ENCODE results near the gene WIF1.

The WIF1 gene

GRCh38 chr12:65086236-65086635, 34.9 kb downstream of the WIF1 start:
- DNase-seq (ENCODE audit: low spot score): no peak
- no peak overlapping the region for H2BK15ac ChIP-seq (ENCODE audit: low read length)
- no peak overlapping the region for H3K4me2 ChIP-seq (ENCODE audit: insufficient read depth, low read length, poor library complexity, severe bottlenecking)
- WGBS, 2 donors (ENCODE audit: extremely low coverage in 2 of 2, insufficient read length in 2 of 2, insufficient replicate concordance in 1 of 2): no CpG with 5 or more reads among the region's 2 CpGs
- H3K27ac ChIP-seq (replicated peaks; ENCODE audit: low read length): no peak overlapping the region
- H3K23ac ChIP-seq (ENCODE audit: low read depth, low read length, poor library complexity): no peak overlapping the region
- no peak overlapping the region for H4K91ac ChIP-seq (ENCODE audit: low read depth, low read length, poor library complexity)
- H3K27me3 ChIP-seq (ENCODE audit: control insufficient read depth in 3 of 3, insufficient read depth in 3 of 3, low read depth in 1 of 3, low read length in 3 of 3): peaks cover 0 to 6% (median 0%) of the 10 kb centered on the region in 3 experiments
- H3K9me3 ChIP-seq (replicated peaks in 1 of 2; ENCODE audit: control insufficient read depth in 2 of 2, insufficient read depth in 1 of 2, low read depth in 1 of 2, low read length in 2 of 2): no peaks in the 10 kb centered on the region
- no peak overlapping the region for H3K18ac ChIP-seq (ENCODE audit: low read length)
- H3K9ac ChIP-seq (ENCODE audit: low read depth, low read length, poor library complexity): no peak overlapping the region
- peaks cover 2% of the 10 kb centered on the region in 2 donors for H3K4me1 ChIP-seq (ENCODE audit: control insufficient read depth in 2 of 2, insufficient read depth in 1 of 2, low read depth in 1 of 2, low read length in 2 of 2)
- H2AFZ ChIP-seq (ENCODE audit: low read length): no peak overlapping the region
- no peak overlapping the region for H2BK120ac ChIP-seq (ENCODE audit: low read depth, low read length)
- no peaks in the 10 kb centered on the region for H3K36me3 ChIP-seq (replicated peaks in 1 of 2; ENCODE audit: control insufficient read depth in 2 of 2, insufficient read depth in 2 of 2, low read length in 2 of 2)
- no peak overlapping the region for H3K4ac ChIP-seq (ENCODE audit: low read length)
- H3K79me1 ChIP-seq (ENCODE audit: low read depth, low read length): no peaks in the 10 kb centered on the region
- H2AK5ac ChIP-seq (ENCODE audit: low read depth, low read length): no peak overlapping the region
- no peak overlapping the region for H4K8ac ChIP-seq (ENCODE audit: low read depth, low read length)
- no peak overlapping the region for H3K14ac ChIP-seq (ENCODE audit: low read length)
- no peak overlapping the region for H3K4me3 ChIP-seq (ENCODE audit: low read length in 2 of 2)
- H2BK12ac ChIP-seq (ENCODE audit: low read length): no peak overlapping the region
- no peak overlapping the region for H2BK5ac ChIP-seq (ENCODE audit: low read length)

GRCh38 chr12:65084579-65084978, 36.5 kb downstream of the WIF1 start:
- no peak overlapping the region for H3K27ac ChIP-seq (replicated peaks; ENCODE audit: low read length)
- H4K8ac ChIP-seq (ENCODE audit: low read depth, low read length): no peak overlapping the region
- H2BK5ac ChIP-seq (ENCODE audit: low read length): no peak overlapping the region
- no CpG with 5 or more reads among the region's 3 CpGs for WGBS, 2 donors (ENCODE audit: extremely low coverage in 2 of 2, insufficient read length in 2 of 2, insufficient replicate concordance in 1 of 2)
- no peak overlapping the region for H2AFZ ChIP-seq (ENCODE audit: low read length)
- no peaks in the 10 kb centered on the region for H3K9me3 ChIP-seq (replicated peaks in 1 of 2; ENCODE audit: control insufficient read depth in 2 of 2, insufficient read depth in 1 of 2, low read depth in 1 of 2, low read length in 2 of 2)
- no peak overlapping the region for H3K4ac ChIP-seq (ENCODE audit: low read length)
- no peak overlapping the region for H3K4me2 ChIP-seq (ENCODE audit: insufficient read depth, low read length, poor library complexity, severe bottlenecking)
- DNase-seq (ENCODE audit: low spot score): no peak
- H3K27me3 ChIP-seq (ENCODE audit: control insufficient read depth in 3 of 3, insufficient read depth in 3 of 3, low read depth in 1 of 3, low read length in 3 of 3): peaks cover 0 to 4% (median 0%) of the 10 kb centered on the region in 3 experiments
- H2AK5ac ChIP-seq (ENCODE audit: low read depth, low read length): no peak overlapping the region
- H4K91ac ChIP-seq (ENCODE audit: low read depth, low read length, poor library complexity): no peak overlapping the region
- H3K4me1 ChIP-seq (ENCODE audit: control insufficient read depth in 2 of 2, insufficient read depth in 1 of 2, low read depth in 1 of 2, low read length in 2 of 2): peaks cover 2% of the 10 kb centered on the region in 2 donors
- H3K14ac ChIP-seq (ENCODE audit: low read length): no peak overlapping the region
- H3K79me1 ChIP-seq (ENCODE audit: low read depth, low read length): no peaks in the 10 kb centered on the region
- no peak overlapping the region for H3K9ac ChIP-seq (ENCODE audit: low read depth, low read length, poor library complexity)
- H3K4me3 ChIP-seq (ENCODE audit: low read length in 2 of 2): no peak overlapping the region
- no peak overlapping the region for H2BK120ac ChIP-seq (ENCODE audit: low read depth, low read length)
- no peaks in the 10 kb centered on the region for H3K36me3 ChIP-seq (replicated peaks in 1 of 2; ENCODE audit: control insufficient read depth in 2 of 2, insufficient read depth in 2 of 2, low read length in 2 of 2)
- H2BK12ac ChIP-seq (ENCODE audit: low read length): no peak overlapping the region
- H3K18ac ChIP-seq (ENCODE audit: low read length): no peak overlapping the region
- H3K23ac ChIP-seq (ENCODE audit: low read depth, low read length, poor library complexity): no peak overlapping the region
- H2BK15ac ChIP-seq (ENCODE audit: low read length): no peak overlapping the region

GRCh38 chr12:65083581-65083980, 37.5 kb downstream of the WIF1 start:
- Histone ChIP-seq H3K27ac (replicated peaks; ENCODE audit: low read length) (no peak overlapping the region), H3K79me1 (ENCODE audit: low read depth, low read length) (no peaks in the 10 kb centered on the region), H3K4me3 (ENCODE audit: low read length in 2 of 2) (no peak overlapping the region), H2AK5ac (ENCODE audit: low read depth, low read length) (no peak overlapping the region), H3K9me3 (replicated peaks in 1 of 2; ENCODE audit: control insufficient read depth in 2 of 2, insufficient read depth in 1 of 2, low read depth in 1 of 2, low read length in 2 of 2) (no peaks in the 10 kb centered on the region), H2BK5ac (ENCODE audit: low read length) (no peak overlapping the region), H2BK15ac (ENCODE audit: low read length) (no peak overlapping the region), H3K18ac (ENCODE audit: low read length) (no peak overlapping the region), H3K4me1 (ENCODE audit: control insufficient read depth in 2 of 2, insufficient read depth in 1 of 2, low read depth in 1 of 2, low read length in 2 of 2) (peaks cover 2% of the 10 kb centered on the region in 2 donors), H3K4ac (ENCODE audit: low read length) (no peak overlapping the region), H4K91ac (ENCODE audit: low read depth, low read length, poor library complexity) (no peak overlapping the region), H2BK12ac (ENCODE audit: low read length) (no peak overlapping the region), H2AFZ (ENCODE audit: low read length) (no peak overlapping the region), H3K4me2 (ENCODE audit: insufficient read depth, low read length, poor library complexity, severe bottlenecking) (no peak overlapping the region), H3K23ac (ENCODE audit: low read depth, low read length, poor library complexity) (no peak overlapping the region), H2BK120ac (ENCODE audit: low read depth, low read length) (no peak overlapping the region), H4K8ac (ENCODE audit: low read depth, low read length) (no peak overlapping the region), H3K9ac (ENCODE audit: low read depth, low read length, poor library complexity) (no peak overlapping the region), H3K27me3 (ENCODE audit: control insufficient read depth in 3 of 3, insufficient read depth in 3 of 3, low read depth in 1 of 3, low read length in 3 of 3) (peaks cover 0 to 4% (median 0%) of the 10 kb centered on the region in 3 experiments), H3K36me3 (replicated peaks in 1 of 2; ENCODE audit: control insufficient read depth in 2 of 2, insufficient read depth in 2 of 2, low read length in 2 of 2) (no peaks in the 10 kb centered on the region), H3K14ac (ENCODE audit: low read length) (no peak overlapping the region)
- no peak for DNase-seq (ENCODE audit: low spot score)
- WGBS, 2 donors (ENCODE audit: extremely low coverage in 2 of 2, insufficient read length in 2 of 2, insufficient replicate concordance in 1 of 2): no CpG with 5 or more reads among the region's 2 CpGs

- no peak overlapping the region for H2BK120ac ChIP-seq (ENCODE audit: low read depth, low read length)
- H3K4me3 ChIP-seq (ENCODE audit: low read length in 2 of 2): no peak overlapping the region
- no peak overlapping the region for H3K4ac ChIP-seq (ENCODE audit: low read length)
- peaks cover 2% of the 10 kb centered on the region in 2 donors for H3K4me1 ChIP-seq (ENCODE audit: control insufficient read depth in 2 of 2, insufficient read depth in 1 of 2, low read depth in 1 of 2, low read length in 2 of 2)
- H3K27ac ChIP-seq (replicated peaks; ENCODE audit: low read length): no peak overlapping the region
- H3K79me1 ChIP-seq (ENCODE audit: low read depth, low read length): no peaks in the 10 kb centered on the region
- no peak overlapping the region for H4K91ac ChIP-seq (ENCODE audit: low read depth, low read length, poor library complexity)
- H2AK5ac ChIP-seq (ENCODE audit: low read depth, low read length): no peak overlapping the region
- H3K18ac ChIP-seq (ENCODE audit: low read length): no peak overlapping the region
- no peak overlapping the region for H3K23ac ChIP-seq (ENCODE audit: low read depth, low read length, poor library complexity)
- peaks cover 0 to 4% (median 0%) of the 10 kb centered on the region in 3 experiments for H3K27me3 ChIP-seq (ENCODE audit: control insufficient read depth in 3 of 3, insufficient read depth in 3 of 3, low read depth in 1 of 3, low read length in 3 of 3)
- H3K4me2 ChIP-seq (ENCODE audit: insufficient read depth, low read length, poor library complexity, severe bottlenecking): no peak overlapping the region
- no peak overlapping the region for H2AFZ ChIP-seq (ENCODE audit: low read length)
- H2BK5ac ChIP-seq (ENCODE audit: low read length): no peak overlapping the region
- H3K14ac ChIP-seq (ENCODE audit: low read length): no peak overlapping the region
- no peaks in the 10 kb centered on the region for H3K9me3 ChIP-seq (replicated peaks in 1 of 2; ENCODE audit: control insufficient read depth in 2 of 2, insufficient read depth in 1 of 2, low read depth in 1 of 2, low read length in 2 of 2)
- DNase-seq (ENCODE audit: low spot score): no peak
- H3K9ac ChIP-seq (ENCODE audit: low read depth, low read length, poor library complexity): no peak overlapping the region
- H2BK15ac ChIP-seq (ENCODE audit: low read length): no peak overlapping the region
- H3K36me3 ChIP-seq (replicated peaks in 1 of 2; ENCODE audit: control insufficient read depth in 2 of 2, insufficient read depth in 2 of 2, low read length in 2 of 2): no peaks in the 10 kb centered on the region
- no peak overlapping the region for H2BK12ac ChIP-seq (ENCODE audit: low read length)
- no peak overlapping the region for H4K8ac ChIP-seq (ENCODE audit: low read depth, low read length)
Observed at GRCh38 chr12:65082406-65082805, 38.7 kb downstream of the WIF1 start.

All from neuronal stem cell (in vitro differentiated cells).